ENCODE measurements around the gene ARHGAP15. TPM values are rescaled to one million over a fixed set of nuclear protein-coding genes. Genes with fewer than 3 reads are reported as not detected.

Gene ARHGAP15
- total RNA-seq, 2 donors from 2014 or later: 11.0 to 11.8 TPM

DNA sequence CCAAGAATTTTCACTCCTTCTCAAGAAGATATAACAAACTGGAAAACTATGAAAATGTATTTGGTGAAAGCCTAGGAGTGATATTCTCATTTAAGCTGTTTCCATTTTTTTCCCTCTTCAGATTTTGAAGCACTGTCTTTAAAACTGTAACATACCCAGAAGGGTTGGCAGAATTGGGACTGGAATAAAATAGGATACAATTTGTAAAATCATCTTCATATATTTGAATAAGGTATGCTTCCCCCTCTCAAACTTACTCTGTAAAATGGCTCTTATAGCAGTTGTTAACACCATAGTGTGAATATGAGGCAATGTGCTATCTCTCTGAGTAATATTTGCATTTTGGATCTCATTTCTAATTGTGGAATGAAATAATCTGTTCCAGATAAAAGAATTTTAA, 676.4 kb downstream of the ARHGAP15 start:
- TF ChIP-seq, protein P1, sequence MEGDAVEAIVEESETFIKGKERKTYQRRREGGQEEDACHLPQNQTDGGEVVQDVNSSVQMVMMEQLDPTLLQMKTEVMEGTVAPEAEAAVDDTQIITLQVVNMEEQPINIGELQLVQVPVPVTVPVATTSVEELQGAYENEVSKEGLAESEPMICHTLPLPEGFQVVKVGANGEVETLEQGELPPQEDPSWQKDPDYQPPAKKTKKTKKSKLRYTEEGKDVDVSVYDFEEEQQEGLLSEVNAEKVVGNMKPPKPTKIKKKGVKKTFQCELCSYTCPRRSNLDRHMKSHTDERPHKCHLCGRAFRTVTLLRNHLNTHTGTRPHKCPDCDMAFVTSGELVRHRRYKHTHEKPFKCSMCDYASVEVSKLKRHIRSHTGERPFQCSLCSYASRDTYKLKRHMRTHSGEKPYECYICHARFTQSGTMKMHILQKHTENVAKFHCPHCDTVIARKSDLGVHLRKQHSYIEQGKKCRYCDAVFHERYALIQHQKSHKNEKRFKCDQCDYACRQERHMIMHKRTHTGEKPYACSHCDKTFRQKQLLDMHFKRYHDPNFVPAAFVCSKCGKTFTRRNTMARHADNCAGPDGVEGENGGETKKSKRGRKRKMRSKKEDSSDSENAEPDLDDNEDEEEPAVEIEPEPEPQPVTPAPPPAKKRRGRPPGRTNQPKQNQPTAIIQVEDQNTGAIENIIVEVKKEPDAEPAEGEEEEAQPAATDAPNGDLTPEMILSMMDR (IDR thresholded peaks at IDR 0.05): no peak
- Histone ChIP-seq H3K27ac (no peak overlapping the region), H3K4me1 (ENCODE audit: control insufficient read depth in 1 of 2, low read depth in 2 of 2) (peaks cover 0 to 20% of the 10 kb centered on the region in 2 donors), H3K9me3 (no peaks in the 10 kb centered on the region), H3K4me3 (no peak overlapping the region), H3K36me3 (no peaks in the 10 kb centered on the region), H3K27me3 (replicated peaks; ENCODE audit: insufficient read depth) (no peaks in the 10 kb centered on the region)
- DNase-seq (ENCODE audit: low spot score) (no peak), ATAC-seq (ENCODE audit: insufficient number of reproducible peaks, low FRiP score, low read depth) (no peak)

DNA sequence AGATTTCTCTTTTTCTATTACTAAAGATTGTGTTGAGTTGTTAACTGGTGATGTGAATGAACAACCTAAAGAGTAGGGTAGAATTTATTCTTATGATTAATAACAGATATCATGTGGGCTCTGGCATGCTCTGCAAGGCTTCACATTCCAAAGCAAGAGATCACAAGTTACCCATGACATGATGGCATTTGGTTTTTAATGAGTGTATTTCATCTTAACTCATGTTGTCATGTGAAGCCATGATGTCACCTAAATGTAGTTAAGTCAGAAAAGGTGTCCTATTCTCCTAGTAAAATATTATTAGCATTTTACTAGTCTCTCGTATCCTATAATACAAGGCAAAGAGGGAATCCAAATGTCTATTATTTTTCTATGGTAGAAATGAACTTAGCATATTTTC, 678.0 kb downstream of the ARHGAP15 start:
- Histone ChIP-seq H3K36me3 (no peaks in the 10 kb centered on the region), H3K27ac (no peak overlapping the region), H3K27me3 (replicated peaks; ENCODE audit: insufficient read depth) (no peaks in the 10 kb centered on the region), H3K9me3 (no peaks in the 10 kb centered on the region), H3K4me1 (ENCODE audit: control insufficient read depth in 1 of 2, low read depth in 2 of 2) (peaks cover 0 to 17% of the 10 kb centered on the region in 2 donors), H3K4me3 (no peak overlapping the region)
- DNase-seq (ENCODE audit: low spot score) (no peak), ATAC-seq (ENCODE audit: insufficient number of reproducible peaks, low FRiP score, low read depth) (no peak)
- TF ChIP-seq, protein P1 (IDR thresholded peaks at IDR 0.05): no peak

DNA sequence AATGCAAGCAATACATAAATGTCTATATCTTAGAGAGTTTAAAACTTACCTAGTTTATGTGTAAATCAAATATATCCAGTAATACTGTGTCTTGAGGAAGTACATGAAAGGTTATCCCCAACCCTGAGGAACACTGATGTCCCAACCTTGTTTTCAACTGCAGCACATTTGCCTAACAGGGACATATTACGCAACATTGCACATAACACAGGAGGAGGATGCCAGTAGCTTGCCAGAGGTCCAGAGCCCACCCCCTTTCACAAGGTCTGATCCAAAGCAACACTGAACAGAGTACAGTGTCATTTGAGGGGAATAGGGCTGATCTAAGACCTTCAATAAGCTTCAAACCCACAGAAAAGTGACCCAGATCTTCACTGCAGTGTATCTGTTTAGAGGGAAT, 678.5 kb downstream of the ARHGAP15 start:
- no peak for ATAC-seq (ENCODE audit: insufficient number of reproducible peaks, low FRiP score, low read depth)
- Histone ChIP-seq H3K27me3 (replicated peaks; ENCODE audit: insufficient read depth) (no peaks in the 10 kb centered on the region), H3K4me1 (ENCODE audit: control insufficient read depth in 1 of 2, low read depth in 2 of 2) (peaks cover 0 to 13% of the 10 kb centered on the region in 2 donors), H3K4me3 (no peak overlapping the region), H3K9me3 (no peaks in the 10 kb centered on the region), H3K36me3 (no peaks in the 10 kb centered on the region), H3K27ac (no peak overlapping the region)
- TF ChIP-seq, protein P1 (IDR thresholded peaks at IDR 0.05): no peak
- DNase-seq (ENCODE audit: low spot score): no peak

DNA sequence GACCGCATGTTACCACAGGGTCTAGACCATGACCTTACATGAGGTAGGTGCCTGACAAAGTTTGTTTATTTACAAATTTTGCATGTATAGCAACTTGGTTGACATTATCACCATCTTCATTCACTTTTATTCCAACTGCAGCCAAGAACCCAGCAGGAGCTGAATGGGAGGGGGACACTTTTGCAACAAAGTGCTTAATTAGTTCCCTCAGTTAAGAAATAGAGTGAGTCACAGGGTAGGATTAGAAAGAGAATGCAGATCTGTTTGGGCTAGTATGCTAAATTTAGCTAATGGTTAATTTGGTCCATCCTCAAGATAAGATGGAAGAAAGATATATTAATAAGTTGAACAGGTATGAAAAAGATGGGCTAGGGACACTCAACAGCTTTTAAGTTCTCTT, 678.9 kb downstream of the ARHGAP15 start:
- TF ChIP-seq, protein P1 (IDR thresholded peaks at IDR 0.05): no peak
- H3K27me3 ChIP-seq (replicated peaks; ENCODE audit: insufficient read depth): no peaks in the 10 kb centered on the region
- no peak overlapping the region for H3K27ac ChIP-seq
- H3K4me3 ChIP-seq: no peak overlapping the region
- ATAC-seq (ENCODE audit: insufficient number of reproducible peaks, low FRiP score, low read depth) (no peak), DNase-seq (ENCODE audit: low spot score) (no peak)
- H3K9me3 ChIP-seq: no peaks in the 10 kb centered on the region
- peaks cover 0 to 10% of the 10 kb centered on the region in 2 donors for H3K4me1 ChIP-seq (ENCODE audit: control insufficient read depth in 1 of 2, low read depth in 2 of 2)
- no peaks in the 10 kb centered on the region for H3K36me3 ChIP-seq

DNA sequence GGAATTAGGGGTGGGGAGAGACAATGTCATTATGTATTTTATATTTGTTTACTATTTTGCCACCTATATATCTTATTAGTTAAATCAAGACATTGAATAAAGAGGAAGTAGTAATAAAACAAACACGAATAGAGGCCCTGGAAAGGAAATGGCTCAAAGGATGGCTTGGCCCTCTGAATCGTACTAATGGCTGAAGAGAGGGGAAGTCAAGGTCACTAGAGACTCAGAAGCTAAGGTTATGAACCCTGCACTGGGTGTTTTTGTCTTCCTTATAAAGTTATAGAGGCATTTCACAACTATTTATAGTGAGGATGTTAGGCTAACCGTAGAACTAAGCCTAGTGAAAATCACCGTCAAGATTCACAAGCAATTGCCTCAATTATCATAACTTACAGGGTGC, 685.9 kb downstream of the ARHGAP15 start:
- H3K27ac ChIP-seq: no peak overlapping the region
- no peaks in the 10 kb centered on the region for H3K4me1 ChIP-seq (ENCODE audit: control insufficient read depth in 1 of 2, low read depth in 2 of 2)
- TF ChIP-seq, protein P1 (IDR thresholded peaks at IDR 0.05): no peak
- ATAC-seq (ENCODE audit: insufficient number of reproducible peaks, low FRiP score, low read depth): no peak
- no peaks in the 10 kb centered on the region for H3K36me3 ChIP-seq
- H3K4me3 ChIP-seq: no peak overlapping the region
- H3K9me3 ChIP-seq: no peaks in the 10 kb centered on the region
- no peaks in the 10 kb centered on the region for H3K27me3 ChIP-seq (replicated peaks; ENCODE audit: insufficient read depth)
- DNase-seq (ENCODE audit: low spot score): no peak

Measured in thoracic aorta (tissue), 2 donors.